ENCODE data around the gene SMLR1.

DNA sequence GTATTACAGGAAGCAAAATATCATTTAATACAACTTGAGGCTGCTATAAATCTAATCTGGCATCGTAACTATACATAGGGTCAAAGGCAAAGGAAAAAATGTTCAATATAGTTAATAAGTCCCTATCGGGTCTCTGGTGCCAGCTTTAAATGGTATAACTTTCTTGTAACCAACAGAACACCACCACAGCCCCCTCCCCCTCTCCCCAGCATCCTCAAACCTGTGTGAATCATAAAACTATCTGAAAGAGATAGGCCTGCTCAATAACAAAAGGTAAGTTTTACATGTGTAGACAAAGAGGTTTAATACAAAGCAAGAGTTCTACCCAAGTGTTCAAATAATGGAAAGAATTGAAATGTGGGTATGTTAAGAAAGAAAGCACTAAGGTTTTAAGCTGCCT lies 12.2 kb downstream of the SMLR1 start:
- TF ChIP-seq, protein P1, sequence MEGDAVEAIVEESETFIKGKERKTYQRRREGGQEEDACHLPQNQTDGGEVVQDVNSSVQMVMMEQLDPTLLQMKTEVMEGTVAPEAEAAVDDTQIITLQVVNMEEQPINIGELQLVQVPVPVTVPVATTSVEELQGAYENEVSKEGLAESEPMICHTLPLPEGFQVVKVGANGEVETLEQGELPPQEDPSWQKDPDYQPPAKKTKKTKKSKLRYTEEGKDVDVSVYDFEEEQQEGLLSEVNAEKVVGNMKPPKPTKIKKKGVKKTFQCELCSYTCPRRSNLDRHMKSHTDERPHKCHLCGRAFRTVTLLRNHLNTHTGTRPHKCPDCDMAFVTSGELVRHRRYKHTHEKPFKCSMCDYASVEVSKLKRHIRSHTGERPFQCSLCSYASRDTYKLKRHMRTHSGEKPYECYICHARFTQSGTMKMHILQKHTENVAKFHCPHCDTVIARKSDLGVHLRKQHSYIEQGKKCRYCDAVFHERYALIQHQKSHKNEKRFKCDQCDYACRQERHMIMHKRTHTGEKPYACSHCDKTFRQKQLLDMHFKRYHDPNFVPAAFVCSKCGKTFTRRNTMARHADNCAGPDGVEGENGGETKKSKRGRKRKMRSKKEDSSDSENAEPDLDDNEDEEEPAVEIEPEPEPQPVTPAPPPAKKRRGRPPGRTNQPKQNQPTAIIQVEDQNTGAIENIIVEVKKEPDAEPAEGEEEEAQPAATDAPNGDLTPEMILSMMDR (IDR thresholded peaks at IDR 0.05 in 2 of 3, conservative IDR thresholded peaks at IDR 0.05 in 1 of 3; ENCODE audit: control insufficient read depth in 2 of 3, extremely low read depth in 1 of 3, insufficient read depth in 1 of 3, low read depth in 3 of 3, low read length in 3 of 3), result no peak
- TF ChIP-seq, protein P2, sequence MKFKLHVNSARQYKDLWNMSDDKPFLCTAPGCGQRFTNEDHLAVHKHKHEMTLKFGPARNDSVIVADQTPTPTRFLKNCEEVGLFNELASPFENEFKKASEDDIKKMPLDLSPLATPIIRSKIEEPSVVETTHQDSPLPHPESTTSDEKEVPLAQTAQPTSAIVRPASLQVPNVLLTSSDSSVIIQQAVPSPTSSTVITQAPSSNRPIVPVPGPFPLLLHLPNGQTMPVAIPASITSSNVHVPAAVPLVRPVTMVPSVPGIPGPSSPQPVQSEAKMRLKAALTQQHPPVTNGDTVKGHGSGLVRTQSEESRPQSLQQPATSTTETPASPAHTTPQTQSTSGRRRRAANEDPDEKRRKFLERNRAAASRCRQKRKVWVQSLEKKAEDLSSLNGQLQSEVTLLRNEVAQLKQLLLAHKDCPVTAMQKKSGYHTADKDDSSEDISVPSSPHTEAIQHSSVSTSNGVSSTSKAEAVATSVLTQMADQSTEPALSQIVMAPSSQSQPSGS (IDR thresholded peaks at IDR 0.05; ENCODE audit: low read length), result no peak
- no peak for TF ChIP-seq BCL11A (IDR thresholded peaks at IDR 0.05; ENCODE audit: low read depth, low read length)

All from GM12878 (cell line).